ENCODE measurements around the gene SH3PXD2B.

- TF ChIP-seq SMAD3 (CRISPR knock-in tag; IDR thresholded peaks at IDR 0.05) (no peak), POLR2A (IDR thresholded peaks at IDR 0.05; ENCODE audit: insufficient read depth in 1 of 2, low read depth in 2 of 2, low read length in 2 of 2) (no peak), ZNF292 (CRISPR knock-in tag; IDR thresholded peaks at IDR 0.05; ENCODE audit: borderline replicate concordance, low read depth) (no peak), HOXA7 (CRISPR knock-in tag; IDR thresholded peaks at IDR 0.05) (no peak), ELF4 (CRISPR knock-in tag; IDR thresholded peaks at IDR 0.05; ENCODE audit: borderline replicate concordance) (no peak), BRCA1 (CRISPR knock-in tag; IDR thresholded peaks at IDR 0.05) (no peak)
- TF ChIP-seq, protein P1, sequence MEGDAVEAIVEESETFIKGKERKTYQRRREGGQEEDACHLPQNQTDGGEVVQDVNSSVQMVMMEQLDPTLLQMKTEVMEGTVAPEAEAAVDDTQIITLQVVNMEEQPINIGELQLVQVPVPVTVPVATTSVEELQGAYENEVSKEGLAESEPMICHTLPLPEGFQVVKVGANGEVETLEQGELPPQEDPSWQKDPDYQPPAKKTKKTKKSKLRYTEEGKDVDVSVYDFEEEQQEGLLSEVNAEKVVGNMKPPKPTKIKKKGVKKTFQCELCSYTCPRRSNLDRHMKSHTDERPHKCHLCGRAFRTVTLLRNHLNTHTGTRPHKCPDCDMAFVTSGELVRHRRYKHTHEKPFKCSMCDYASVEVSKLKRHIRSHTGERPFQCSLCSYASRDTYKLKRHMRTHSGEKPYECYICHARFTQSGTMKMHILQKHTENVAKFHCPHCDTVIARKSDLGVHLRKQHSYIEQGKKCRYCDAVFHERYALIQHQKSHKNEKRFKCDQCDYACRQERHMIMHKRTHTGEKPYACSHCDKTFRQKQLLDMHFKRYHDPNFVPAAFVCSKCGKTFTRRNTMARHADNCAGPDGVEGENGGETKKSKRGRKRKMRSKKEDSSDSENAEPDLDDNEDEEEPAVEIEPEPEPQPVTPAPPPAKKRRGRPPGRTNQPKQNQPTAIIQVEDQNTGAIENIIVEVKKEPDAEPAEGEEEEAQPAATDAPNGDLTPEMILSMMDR (CRISPR knock-in tag; IDR thresholded peaks at IDR 0.05): no peak
These were observed 20.0 kb upstream of the SH3PXD2B start for GRCh38 chr5:172474293-172474692.
